Body of pancreas (tissue), 4 donors: ENCODE measurements around the gene ZCWPW2. TPM values are rescaled to one million over a fixed set of nuclear protein-coding genes. Genes with fewer than 3 reads are reported as not detected.

Experiments
- ATAC-seq: fragments of 150-250 bp; one replicate; pipeline ENCODE4 v1.9.1; 2016
- DNase-seq, 4 donors: peaks; one replicate each; pipeline ENCODE4 v3.0.0-alpha.2; 2019
- H3K27ac ChIP-seq, 4 donors: fragments of 200-600 bp; sonication (generic); 1 replicate in 3 of 4; 2 replicates in 1 of 4; pipeline versions ENCODE4 v1.5.1 to v1.6.1; 2016 to 2019; ENCODE audit warnings: mild to moderate bottlenecking in 1 of 4, mixed read lengths in 1 of 4, moderate library complexity in 1 of 4
- H3K27me3 ChIP-seq, 2 donors: fragments of 200-600 bp; sonication (generic); one replicate each; pipeline ENCODE4 v1.6.0; 2016; ENCODE audit warnings: mild to moderate bottlenecking in 1 of 2
- H3K36me3 ChIP-seq, 2 donors: fragments of 200-600 bp; sonication (generic); replicated peaks in 1 of 2; 2 replicates each; pipeline ENCODE4 v1.5.1; 2016; ENCODE audit warnings: low read depth in 2 of 2; ENCODE audit not compliant: insufficient read depth in 1 of 2
- H3K4me1 ChIP-seq: fragments of 200-600 bp; sonication (generic); one replicate; pipeline ENCODE4 v1.6.0; 2016
- H3K4me3 ChIP-seq, 2 donors: fragments of 200-600 bp; sonication (generic); 1 replicate in 1 of 2; 2 replicates in 1 of 2; pipeline ENCODE4 v1.5.1; 2016 to 2019
- H3K9me3 ChIP-seq, 3 donors: fragments of 200-600 bp; sonication (generic); 1 replicate in 2 of 3; 2 replicates in 1 of 3; pipeline ENCODE4 v1.5.1; 2016
- CTCF ChIP-seq, 7 experiments: fragments of 450-650 bp in 4 of 7; fragments of 200-600 bp in 3 of 7; sonication (generic) in 3 of 7; IDR thresholded peaks; one replicate each; pipeline ENCODE4 v1.5.1; 2016 to 2019; ENCODE audit warnings: antibody characterized with exemption in 7 of 7
- POLR2A ChIP-seq, 3 donors: fragments of 450-650 bp; IDR thresholded peaks; one replicate each; pipeline ENCODE4 v1.6.1; 2016; ENCODE audit warnings: antibody characterized with exemption in 3 of 3, mild to moderate bottlenecking in 2 of 3
- WGBS, 2 donors: methylation state at CpG; one replicate each; pipeline ENCODE4 v1.1.5; 2017; 5-methylcytosine and 5-hydroxymethylcytosine counted together
- intact Hi-C: fragments of 100-400 bp; cut with DNase I; formaldehyde crosslinking; loops from one replicate; pipeline ENCODE4 v1.15.1; 2023
- total RNA-seq, 2 donors: library from RNA; depleted of rRNA; stranded (reverse); fragments of >200 nt; gene quantifications; one replicate each; pipeline ENCODE4 v1.1.0, GENCODE V29; 2016

Gene ZCWPW2
- total RNA-seq, 2 donors from 2014 or later = 1.3 TPM; not detected in 1

GRCh38 chr3:28462866-28463265 is 114.3 kb downstream of the ZCWPW2 start:
- no peak overlapping the region for H3K4me3 ChIP-seq
- no peak for DNase-seq
- intact Hi-C loops = no loop called here
- no peaks in the 10 kb centered on the region for H3K36me3 ChIP-seq
- no peaks in the 10 kb centered on the region for H3K27me3 ChIP-seq
- ATAC-seq = no peak
- WGBS, 2 donors = 0 to 84% methylated on average over 1 of the region's 1 CpG
- H3K4me1 ChIP-seq = no peaks in the 10 kb centered on the region
- TF ChIP-seq CTCF (IDR thresholded peaks at IDR 0.05) (no peak), POLR2A (IDR thresholded peaks at IDR 0.05) (no peak)
- H3K9me3 ChIP-seq = no peaks in the 10 kb centered on the region
- no peak overlapping the region for H3K27ac ChIP-seq

- WGBS, 2 donors = 75 to 89% methylated on average over 1 of the region's 1 CpG
Observed at GRCh38 chr3:28467414-28467813, 118.9 kb downstream of the ZCWPW2 start.

GRCh38 chr3:28476194-28476593 is 127.7 kb downstream of the ZCWPW2 start:
- no peaks in the 10 kb centered on the region for H3K9me3 ChIP-seq
- H3K27me3 ChIP-seq = no peaks in the 10 kb centered on the region
- DNase-seq (no peak), ATAC-seq (no peak)
- no peaks in the 10 kb centered on the region for H3K4me1 ChIP-seq
- TF ChIP-seq CTCF (IDR thresholded peaks at IDR 0.05) (peak in 6 of 7 experiments; percentile 51 to 67 (median 55)), POLR2A (IDR thresholded peaks at IDR 0.05) (no peak)
- no peak overlapping the region for H3K27ac ChIP-seq
- H3K4me3 ChIP-seq = no peak overlapping the region
- intact Hi-C loops = no loop called here
- H3K36me3 ChIP-seq = no peaks in the 10 kb centered on the region

More at GRCh38 chr3:28467414-28467813, 118.9 kb downstream of the ZCWPW2 start:
- Histone ChIP-seq H3K36me3 (no peaks in the 10 kb centered on the region), H3K27me3 (no peaks in the 10 kb centered on the region), H3K4me3 (no peak overlapping the region), H3K27ac (no peak overlapping the region), H3K9me3 (peaks cover 0 to 4% (median 0%) of the 10 kb centered on the region in 3 donors), H3K4me1 (no peaks in the 10 kb centered on the region)
- DNase-seq = no peak
- ATAC-seq = no peak
- intact Hi-C loops = no loop called here
- TF ChIP-seq CTCF (IDR thresholded peaks at IDR 0.05) (no peak), POLR2A (IDR thresholded peaks at IDR 0.05) (no peak)

GRCh38 chr3:28476764-28477163 is 128.2 kb downstream of the ZCWPW2 start:
- Histone ChIP-seq H3K27ac (no peak overlapping the region), H3K4me3 (no peak overlapping the region), H3K36me3 (no peaks in the 10 kb centered on the region), H3K9me3 (no peaks in the 10 kb centered on the region), H3K27me3 (no peaks in the 10 kb centered on the region), H3K4me1 (no peaks in the 10 kb centered on the region)
- intact Hi-C loops = no loop called here
- TF ChIP-seq CTCF (IDR thresholded peaks at IDR 0.05) = no peak
- no peak for TF ChIP-seq POLR2A (IDR thresholded peaks at IDR 0.05)
- ATAC-seq (no peak), DNase-seq (no peak)
- 69 to 82% methylated on average over 5 of the region's 5 CpGs for WGBS, 2 donors

- no peak for DNase-seq
- no peaks in the 10 kb centered on the region for H3K9me3 ChIP-seq
- no peak overlapping the region for H3K27ac ChIP-seq
- intact Hi-C loops = no loop called here
- H3K4me1 ChIP-seq = peaks cover 3% of the 10 kb centered on the region
- H3K4me3 ChIP-seq = no peak overlapping the region
- H3K27me3 ChIP-seq = no peaks in the 10 kb centered on the region
- TF ChIP-seq CTCF (IDR thresholded peaks at IDR 0.05) = no peak
- TF ChIP-seq POLR2A (IDR thresholded peaks at IDR 0.05) = no peak
- H3K36me3 ChIP-seq = no peaks in the 10 kb centered on the region
- ATAC-seq = no peak
Observed at GRCh38 chr3:28485164-28485563, 136.6 kb downstream of the ZCWPW2 start.
